Progenitor cell of endocrine pancreas (in vitro differentiated cells): ENCODE measurements around the gene MAP3K20. TPM values are rescaled to one million over a fixed set of nuclear protein-coding genes. Genes with fewer than 3 reads are reported as not detected.

Experiments used
- DNase-seq: peaks from one replicate; pipeline ENCODE4 v3.0.0; 2021; ENCODE audit warnings: low spot score; ENCODE audit not compliant: unreplicated experiment
- H3K27ac Mint-ChIP-seq: 2 replicates; pipeline ENCODE4 v1.8.0; 2021; ENCODE audit warnings: mild to moderate bottlenecking, moderate library complexity, mixed read lengths
- H3K27me3 Mint-ChIP-seq: 2 replicates; pipeline ENCODE4 v1.8.0; 2021; ENCODE audit warnings: mixed read lengths
- H3K36me3 Mint-ChIP-seq: 2 replicates; pipeline ENCODE4 v1.8.0; 2022; ENCODE audit warnings: mixed read lengths; ENCODE audit not compliant: insufficient read depth
- H3K4me1 Mint-ChIP-seq: 2 replicates; pipeline ENCODE4 v1.8.0; 2021; ENCODE audit warnings: low read depth, mixed read lengths
- H3K4me3 Mint-ChIP-seq: 2 replicates; pipeline ENCODE4 v1.8.0; 2021; ENCODE audit warnings: low read depth, mild to moderate bottlenecking, moderate library complexity, mixed read lengths
- H3K9me3 Mint-ChIP-seq: 2 replicates; pipeline ENCODE4 v1.8.0; 2021; ENCODE audit warnings: low read depth, mixed read lengths
- CTCF ChIP-seq: fragments of 200-600 bp; sonication (generic); IDR thresholded peaks from one replicate; pipeline ENCODE4 v1.5.0; 2021; ENCODE audit warnings: antibody characterized with exemption, mild to moderate bottlenecking; ENCODE audit not compliant: unreplicated experiment
- total RNA-seq: library from RNA; stranded (reverse); gene quantifications from 2 replicates; pipeline ENCODE4 v1.2.1, GENCODE V29; 2021

Gene MAP3K20
- total RNA-seq, 1 donor from 2014 or later = 19.0 TPM

GRCh38 chr2:173149491-173149890 lies 73.8 kb downstream of the MAP3K20 start:
- Mint-ChIP-seq H3K4me1 (peaks cover 7% of the 10 kb centered on the region), H3K27me3 (no peaks in the 10 kb centered on the region), H3K36me3 (no peaks in the 10 kb centered on the region), H3K4me3 (no peak overlapping the region), H3K9me3 (no peaks in the 10 kb centered on the region), H3K27ac (no peak overlapping the region)
- no peak for TF ChIP-seq CTCF
- no peak for DNase-seq

GRCh38 chr2:173150087-173150486 lies 74.4 kb downstream of the MAP3K20 start:
- Mint-ChIP-seq H3K36me3 (peaks cover 2% of the 10 kb centered on the region), H3K4me3 (no peak overlapping the region), H3K4me1 (peaks cover 7% of the 10 kb centered on the region), H3K27me3 (no peaks in the 10 kb centered on the region), H3K9me3 (peaks cover 5% of the 10 kb centered on the region), H3K27ac (no peak overlapping the region)
- no peak for TF ChIP-seq CTCF
- DNase-seq = no peak

DNA sequence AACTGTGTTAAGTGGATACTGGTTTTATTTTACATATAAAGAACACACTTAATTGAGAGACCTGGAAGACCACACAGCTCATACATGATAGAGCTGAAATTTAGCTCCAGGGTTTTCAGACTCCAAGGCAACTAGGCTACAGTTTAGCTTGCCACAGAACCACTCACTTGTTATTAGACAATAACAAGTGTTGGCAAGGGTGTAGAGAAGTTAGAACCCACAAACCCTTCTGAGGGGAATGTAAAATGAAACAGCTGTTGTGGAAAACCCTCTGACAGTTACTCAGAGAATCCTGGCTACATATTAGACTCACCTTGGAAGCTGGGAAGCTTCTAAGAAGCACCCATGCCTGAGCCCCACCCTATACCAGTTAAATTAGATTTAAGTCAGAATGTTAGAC lies 75.3 kb downstream of the MAP3K20 start:
- no peak overlapping the region for H3K27ac Mint-ChIP-seq
- TF ChIP-seq CTCF = no peak
- peaks cover 12% of the 10 kb centered on the region for H3K9me3 Mint-ChIP-seq
- peaks cover 7% of the 10 kb centered on the region for H3K4me1 Mint-ChIP-seq
- no peaks in the 10 kb centered on the region for H3K27me3 Mint-ChIP-seq
- H3K4me3 Mint-ChIP-seq = no peak overlapping the region
- no peak for DNase-seq
- peaks cover 6% of the 10 kb centered on the region for H3K36me3 Mint-ChIP-seq

DNA sequence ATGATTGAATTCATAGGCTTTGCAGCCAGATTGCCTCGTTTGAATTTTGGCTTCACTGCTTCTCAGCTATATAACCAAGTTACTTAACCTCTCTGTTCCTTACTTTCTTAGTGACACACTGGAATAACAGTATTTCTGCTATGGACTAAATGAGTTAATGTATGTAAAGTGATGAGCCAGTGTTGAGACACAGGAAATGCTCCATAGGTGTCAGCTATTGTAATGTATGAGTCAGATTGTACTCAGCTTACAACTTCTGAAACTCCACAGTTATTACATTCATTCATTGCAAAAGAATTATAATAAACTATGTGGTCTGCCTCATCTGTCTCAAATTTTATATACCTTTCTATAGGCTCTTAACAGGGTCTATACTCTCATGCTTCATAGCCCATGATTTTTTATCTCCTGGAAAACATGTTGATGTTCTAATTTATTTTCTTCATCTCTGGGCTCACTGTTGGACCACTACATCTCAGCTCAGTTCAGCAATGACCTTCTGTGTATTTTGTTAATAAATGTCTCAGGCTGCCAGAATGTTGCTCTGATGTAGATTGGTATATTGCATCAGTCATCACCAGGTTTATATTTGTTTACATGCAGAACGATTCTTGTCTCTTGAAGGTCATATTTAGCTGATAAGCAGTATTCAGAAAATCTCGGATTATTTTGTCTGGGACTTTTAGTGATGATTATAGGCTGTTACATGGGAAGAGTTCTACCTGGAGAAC lies 76.2 kb downstream of the MAP3K20 start:
- no peak for TF ChIP-seq CTCF
- DNase-seq = no peak
- H3K36me3 Mint-ChIP-seq = peaks cover 10% of the 10 kb centered on the region
- no peak overlapping the region for H3K4me3 Mint-ChIP-seq
- peaks cover 7% of the 10 kb centered on the region for H3K4me1 Mint-ChIP-seq
- peaks cover 16% of the 10 kb centered on the region for H3K9me3 Mint-ChIP-seq
- H3K27me3 Mint-ChIP-seq = no peaks in the 10 kb centered on the region
- no peak overlapping the region for H3K27ac Mint-ChIP-seq

GRCh38 chr2:173153301-173153885 lies 77.7 kb downstream of the MAP3K20 start:
- Mint-ChIP-seq H3K27me3 (no peaks in the 10 kb centered on the region), H3K36me3 (peaks cover 10% of the 10 kb centered on the region), H3K4me1 (peaks cover 7% of the 10 kb centered on the region), H3K9me3 (peaks cover 18% of the 10 kb centered on the region), H3K4me3 (no peak overlapping the region), H3K27ac (no peak overlapping the region)
- TF ChIP-seq CTCF = no peak
- no peak for DNase-seq
